GM12878 (cell line): Measurements from ENCODE around the gene SLC35F3. TPM values are rescaled to one million over a fixed set of nuclear protein-coding genes. Genes with fewer than 3 reads are reported as not detected.
A peak's percentile ranks its signal among the peaks of the same experiment; 100 is the strongest.

ENCODE experiments used
- ATAC-seq: fragments of 200-7000 bp; cut with Tn5 transposase; 3 replicates; pipeline ENCODE4 v1.9.1; 2020; ENCODE audit warnings: mild to moderate bottlenecking, moderate library complexity
- BruUV-seq: library from RNA; stranded (reverse); fragments of 400-500 nt; replicated peaks from 2 replicates; lab custom pipeline; 2021; lab: Mats Ljungman, UMichigan
- CTCF ChIA-PET: fragments of 300-600 bp; sonication (Branson Sonifier 250); formaldehyde crosslinking; extraction: SDS; loops from one replicate; lab custom pipeline; 2021; ENCODE audit warnings: inconsistent platforms; lab: Yijun Ruan, JAX
- POLR2A ChIA-PET: fragments of 350-600 bp; formaldehyde crosslinking; extraction: SDS; loops from one replicate; lab custom pipeline; 2021; ENCODE audit warnings: inconsistent platforms; lab: Charles Lee
- RAD21 ChIA-PET: fragments of 300-600 bp; sonication (Branson Sonifier 250); formaldehyde crosslinking; loops from one replicate; lab custom pipeline; 2023; ENCODE audit warnings: antibody characterized with exemption; ENCODE audit not compliant: unreplicated experiment; lab: Charles Lee
- SMC1A ChIA-PET: fragments of 300-600 bp; sonication (Branson Sonifier 250); formaldehyde crosslinking; loops from one replicate; lab custom pipeline; 2023; ENCODE audit not compliant: unreplicated experiment, uncharacterized antibody; lab: Charles Lee
- DNase-seq: peaks from one replicate; pipeline ENCODE4 v3.0.0-alpha.2; 2011; ENCODE audit warnings: low read depth, low spot score
- FAIRE-seq: peaks from 3 replicates; lab custom pipeline; 2011; peaks lifted over from hg19 to GRCh38; lab: Jason Lieb, UNC
- H2AFZ ChIP-seq: 2 replicates; pipeline ENCODE4 v1.6.0; 2011; ENCODE audit warnings: low read depth, low read length, control low read depth; ENCODE audit not compliant: control insufficient read depth
- H3K27ac ChIP-seq: 2 replicates; pipeline ENCODE4 v1.5.1; 2011; ENCODE audit warnings: control low read depth; ENCODE audit not compliant: control insufficient read depth, insufficient read depth
- H3K27me3 ChIP-seq, 2 experiments: replicated peaks in 1 of 2; 2 replicates each; pipeline versions ENCODE4 v1.6.0 to v1.6.1; 2011; ENCODE audit warnings: low read length in 1 of 2; ENCODE audit not compliant: control insufficient read depth in 2 of 2, insufficient read depth in 2 of 2
- H3K36me3 ChIP-seq, 2 experiments: 2 replicates each; pipeline ENCODE4 v1.5.1; 2011; ENCODE audit warnings: low read length in 1 of 2; ENCODE audit not compliant: control insufficient read depth in 2 of 2, insufficient read depth in 2 of 2
- H3K4me1 ChIP-seq: 2 replicates; pipeline ENCODE4 v1.6.1; 2011; ENCODE audit warnings: mild to moderate bottlenecking, low read length, moderate library complexity, mixed read lengths; ENCODE audit not compliant: control insufficient read depth, insufficient read depth
- H3K4me2 ChIP-seq: 2 replicates; pipeline ENCODE4 v1.6.0; 2011; ENCODE audit warnings: control low read depth; ENCODE audit not compliant: control insufficient read depth, insufficient read depth
- H3K4me3 ChIP-seq: fragments of 200-600 bp; sonication (generic); 2 replicates; pipeline ENCODE4 v1.5.1; 2016
- H3K79me2 ChIP-seq: 2 replicates; pipeline ENCODE4 v1.6.0; 2011; ENCODE audit warnings: low read length; ENCODE audit not compliant: control insufficient read depth, insufficient read depth
- H3K9ac ChIP-seq: 2 replicates; pipeline ENCODE4 v1.8.0; 2011; ENCODE audit warnings: low read length, control low read depth, mixed read lengths; ENCODE audit not compliant: control insufficient read depth, insufficient read depth
- H3K9me3 ChIP-seq: replicated peaks from 3 replicates; pipeline ENCODE4 v1.5.1; 2011; ENCODE audit warnings: mild to moderate bottlenecking, low read length; ENCODE audit not compliant: control insufficient read depth, insufficient read depth
- H4K20me1 ChIP-seq: 2 replicates; pipeline ENCODE4 v1.6.0; 2011; ENCODE audit not compliant: control insufficient read depth, insufficient read depth
- BMI1 ChIP-seq: fragments of 450-650 bp; IDR thresholded peaks from 2 replicates; pipeline ENCODE4 v1.6.1; 2016; ENCODE audit warnings: mild to moderate bottlenecking, moderate library complexity, borderline replicate concordance
- HCFC1 ChIP-seq: fragments of 150-350 bp; IDR thresholded peaks from 2 replicates; pipeline ENCODE4 v1.6.1; 2014; ENCODE audit warnings: low read length
- JUND ChIP-seq: IDR thresholded peaks from 2 replicates; pipeline ENCODE4 v1.6.1; 2012; ENCODE audit warnings: low read depth, mild to moderate bottlenecking, low read length, improper control_type of control experiment, moderate library complexity
- NR2C1 ChIP-seq: fragments of 450-650 bp; IDR thresholded peaks from 2 replicates; pipeline ENCODE4 v1.6.1; 2017; ENCODE audit warnings: antibody characterized with exemption, mild to moderate bottlenecking, moderate library complexity
- NRF1 ChIP-seq: conservative IDR thresholded peaks from 2 replicates; pipeline ENCODE4 v1.6.1; 2011; ENCODE audit warnings: mild to moderate bottlenecking, low read depth, low read length, improper control_type of control experiment
- RAD51 ChIP-seq: fragments of 450-650 bp; IDR thresholded peaks from 2 replicates; pipeline ENCODE4 v1.6.1; 2016; ENCODE audit warnings: moderate library complexity, mild to moderate bottlenecking, inconsistent platforms
- TCF7 ChIP-seq: IDR thresholded peaks from 2 replicates; pipeline ENCODE4 v1.6.1; 2014; ENCODE audit warnings: antibody characterized with exemption, borderline replicate concordance
- ZNF274 ChIP-seq: IDR thresholded peaks from one replicate; pipeline ENCODE4 v1.8.0; 2011; ENCODE audit not compliant: insufficient read length, insufficient read depth
- whole genome bisulfite sequencing: methylation state at CpG from one replicate; pipeline ENCODE4 v1.1.6; 2016; ENCODE audit warnings: low lambda C conversion rate; ENCODE audit not compliant: insufficient replicate concordance, insufficient coverage; ENCODE audit errors: missing lambda C conversion rate; 5-methylcytosine and 5-hydroxymethylcytosine counted together
- in situ Hi-C: fragments of 300-500 bp; cut with MboI; formaldehyde crosslinking; loops from 9 replicates; pipeline ENCODE4 v1.14.3; 2018; ENCODE audit warnings: mixed read lengths
- intact Hi-C: fragments of 100-400 bp; cut with micrococcal nuclease; formaldehyde crosslinking; loops from one replicate; pipeline ENCODE4 v1.14.2; 2022; ENCODE audit not compliant: unreplicated experiment
- polyA plus RNA-seq, 11 experiments: library from polyadenylated mRNA; depleted of rRNA in 4 of 11; unstranded in 6 of 11; stranded (reverse) in 5 of 11; fragments of >200 nt; fragmentation: Nextera tagmentation in 4 of 11; fragmentation: Illumina TruSeq in 1 of 11; extraction: Ambion mirVana in 4 of 11; extraction: Trizol in 1 of 11; gene quantifications; 1 replicate in 1 of 11; 2 replicates in 10 of 11; pipeline versions ENCODE4 v1.2.1 to v1.2.3, GENCODE V29; 2011 to 2016; ENCODE audit warnings: inconsistent platforms in 2 of 11, missing spikeins in 2 of 11, low read depth in 1 of 11
- total RNA-seq, 4 experiments: library from RNA; depleted of rRNA in 3 of 4; stranded (reverse); fragments of >200 nt in 3 of 4; fragmentation: Illumina TruSeq in 1 of 4; extraction: Trizol in 1 of 4; gene quantifications; 2 replicates each; pipeline versions ENCODE4 v1.2.1 to v1.2.3, GENCODE V29; 2013 to 2021
- TF ChIP-seq, protein P1 (sequence below): fragments of 450-650 bp; IDR thresholded peaks from 2 replicates; pipeline ENCODE4 v1.6.1; 2018; ENCODE audit warnings: mild to moderate bottlenecking, low read depth, moderate library complexity; ENCODE audit not compliant: partially characterized antibody
- TF ChIP-seq, protein P2 (sequence below): fragments of 450-650 bp; IDR thresholded peaks from 2 replicates; pipeline ENCODE4 v1.6.1; 2017; ENCODE audit warnings: antibody characterized with exemption, mild to moderate bottlenecking, moderate library complexity
- TF ChIP-seq, protein P3 (sequence below): fragments of 450-650 bp; formaldehyde crosslinking; IDR thresholded peaks from 2 replicates; pipeline ENCODE4 v1.4.0; 2022; ENCODE audit warnings: mild to moderate bottlenecking, moderate library complexity
- TF ChIP-seq, protein P4 (sequence below): IDR thresholded peaks from 2 replicates; pipeline ENCODE4 v1.6.1; 2011; ENCODE audit warnings: borderline replicate concordance, low read depth, mild to moderate bottlenecking, moderate library complexity, mixed read lengths, low read length; ENCODE audit not compliant: insufficient read depth; ENCODE audit errors: extremely low read length

The SLC35F3 gene
- total and polyA plus RNA-seq, 10 of the 15 experiments (the other 5 are each of a cell fraction or from before 2014, with no cell fraction given) = 1.0 to 8.6 (median 5.7) TPM

DNA sequence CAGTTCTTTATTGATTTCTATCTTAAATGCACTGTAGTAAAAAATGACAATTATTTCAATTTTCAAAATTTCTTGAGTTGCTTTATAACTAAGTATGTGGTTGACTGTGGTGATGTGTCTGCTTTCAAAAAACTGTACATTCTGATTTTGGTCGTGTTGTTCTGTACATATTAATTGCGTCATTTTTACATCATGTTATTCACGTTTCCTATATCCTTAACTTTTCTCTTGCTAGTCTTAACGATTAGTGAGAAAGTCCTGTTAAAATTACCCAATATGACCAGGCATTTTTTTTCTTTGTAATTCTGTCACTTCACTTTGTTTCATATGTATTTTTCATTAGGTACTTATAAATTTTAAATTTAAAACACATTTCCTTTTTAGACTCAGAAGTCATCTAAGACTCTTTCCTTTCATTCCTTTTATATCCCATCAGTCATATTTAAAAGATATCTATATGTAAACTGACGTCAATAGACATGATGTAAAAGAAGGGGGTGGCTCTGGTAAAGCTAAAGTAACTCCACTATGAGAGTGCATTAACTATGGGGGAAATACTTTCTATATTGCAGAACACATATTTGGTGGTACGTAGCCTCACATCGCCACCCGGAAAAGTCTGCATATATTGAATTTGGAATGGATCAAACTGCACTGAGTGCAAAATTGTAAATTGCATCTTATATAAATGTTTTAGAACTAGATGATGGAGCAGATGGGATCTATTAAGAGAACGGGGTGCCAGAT is 467.7 kb downstream of the SLC35F3 start:
- Histone ChIP-seq H3K79me2 (peaks cover 27% of the 10 kb centered on the region), H2AFZ (no peak overlapping the region; the same call in 1 of the 2 replicates), H3K36me3 (peaks cover 0 to 7% of the 10 kb centered on the region in 2 experiments; a peak in 3 of 4 replicates), H3K27ac (peak overlapping the region; percentile 95), H3K9ac (peak overlapping the region; percentile 97), H3K4me3 (peak overlapping the region; percentile 86), H3K4me2 (peak overlapping the region; percentile 82), H3K9me3 (no peaks in the 10 kb centered on the region), H4K20me1 (no peaks in the 10 kb centered on the region), H3K4me1 (peaks cover 6% of the 10 kb centered on the region; the same call in 1 of the 2 replicates), H3K27me3 (no peaks in the 10 kb centered on the region; a peak in 1 of 4 replicates)
- intact Hi-C loops (loop anchor here (2.0 to 10.0 kb wide), 3 partner anchors 27 to 233 kb away; no protein-coding TSS in a partner anchor), in situ Hi-C loops (no loop called here)
- SMC1A ChIA-PET = interaction anchor here (1.0 to 4.1 kb wide), 5 partner anchors 10 to 106 kb away, joined by 3 to 30 read pairs (median 4); partner anchors contain the start of gene TARBP1
- BruUV-seq = no TSS peak
- FAIRE-seq (no peak), DNase-seq (no peak), ATAC-seq (no peak)
- CTCF ChIA-PET = interaction anchor here (1.0 to 2.9 kb wide), 4 partner anchors 10 to 106 kb away, joined by 3 to 11 read pairs (median 3); no protein-coding TSS in a partner anchor
- 63% methylated on average over 9 of the region's 9 CpGs for WGBS
- POLR2A ChIA-PET = interaction anchor here (0.8 to 2.6 kb wide), 5 partner anchors 8 to 123 kb away, joined by 3 to 16 read pairs (median 4); no protein-coding TSS in a partner anchor
- RAD21 ChIA-PET = interaction anchor here (0.6 to 1.8 kb wide), 5 partner anchors 16 to 112 kb away, joined by 3 to 5 read pairs (median 4); no protein-coding TSS in a partner anchor
- TF ChIP-seq NR2C1 (no peak), ZNF274 (no peak), TCF7 (no peak), RAD51 (no peak), BMI1 (no peak), HCFC1 (no peak), NRF1 (no peak), JUND (no peak)
- TF ChIP-seq, protein P1, sequence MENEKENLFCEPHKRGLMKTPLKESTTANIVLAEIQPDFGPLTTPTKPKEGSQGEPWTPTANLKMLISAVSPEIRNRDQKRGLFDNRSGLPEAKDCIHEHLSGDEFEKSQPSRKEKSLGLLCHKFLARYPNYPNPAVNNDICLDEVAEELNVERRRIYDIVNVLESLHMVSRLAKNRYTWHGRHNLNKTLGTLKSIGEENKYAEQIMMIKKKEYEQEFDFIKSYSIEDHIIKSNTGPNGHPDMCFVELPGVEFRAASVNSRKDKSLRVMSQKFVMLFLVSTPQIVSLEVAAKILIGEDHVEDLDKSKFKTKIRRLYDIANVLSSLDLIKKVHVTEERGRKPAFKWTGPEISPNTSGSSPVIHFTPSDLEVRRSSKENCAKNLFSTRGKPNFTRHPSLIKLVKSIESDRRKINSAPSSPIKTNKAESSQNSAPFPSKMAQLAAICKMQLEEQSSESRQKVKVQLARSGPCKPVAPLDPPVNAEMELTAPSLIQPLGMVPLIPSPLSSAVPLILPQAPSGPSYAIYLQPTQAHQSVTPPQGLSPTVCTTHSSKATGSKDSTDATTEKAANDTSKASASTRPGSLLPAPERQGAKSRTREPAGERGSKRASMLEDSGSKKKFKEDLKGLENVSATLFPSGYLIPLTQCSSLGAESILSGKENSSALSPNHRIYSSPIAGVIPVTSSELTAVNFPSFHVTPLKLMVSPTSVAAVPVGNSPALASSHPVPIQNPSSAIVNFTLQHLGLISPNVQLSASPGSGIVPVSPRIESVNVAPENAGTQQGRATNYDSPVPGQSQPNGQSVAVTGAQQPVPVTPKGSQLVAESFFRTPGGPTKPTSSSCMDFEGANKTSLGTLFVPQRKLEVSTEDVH = no peak
- TF ChIP-seq, protein P2, sequence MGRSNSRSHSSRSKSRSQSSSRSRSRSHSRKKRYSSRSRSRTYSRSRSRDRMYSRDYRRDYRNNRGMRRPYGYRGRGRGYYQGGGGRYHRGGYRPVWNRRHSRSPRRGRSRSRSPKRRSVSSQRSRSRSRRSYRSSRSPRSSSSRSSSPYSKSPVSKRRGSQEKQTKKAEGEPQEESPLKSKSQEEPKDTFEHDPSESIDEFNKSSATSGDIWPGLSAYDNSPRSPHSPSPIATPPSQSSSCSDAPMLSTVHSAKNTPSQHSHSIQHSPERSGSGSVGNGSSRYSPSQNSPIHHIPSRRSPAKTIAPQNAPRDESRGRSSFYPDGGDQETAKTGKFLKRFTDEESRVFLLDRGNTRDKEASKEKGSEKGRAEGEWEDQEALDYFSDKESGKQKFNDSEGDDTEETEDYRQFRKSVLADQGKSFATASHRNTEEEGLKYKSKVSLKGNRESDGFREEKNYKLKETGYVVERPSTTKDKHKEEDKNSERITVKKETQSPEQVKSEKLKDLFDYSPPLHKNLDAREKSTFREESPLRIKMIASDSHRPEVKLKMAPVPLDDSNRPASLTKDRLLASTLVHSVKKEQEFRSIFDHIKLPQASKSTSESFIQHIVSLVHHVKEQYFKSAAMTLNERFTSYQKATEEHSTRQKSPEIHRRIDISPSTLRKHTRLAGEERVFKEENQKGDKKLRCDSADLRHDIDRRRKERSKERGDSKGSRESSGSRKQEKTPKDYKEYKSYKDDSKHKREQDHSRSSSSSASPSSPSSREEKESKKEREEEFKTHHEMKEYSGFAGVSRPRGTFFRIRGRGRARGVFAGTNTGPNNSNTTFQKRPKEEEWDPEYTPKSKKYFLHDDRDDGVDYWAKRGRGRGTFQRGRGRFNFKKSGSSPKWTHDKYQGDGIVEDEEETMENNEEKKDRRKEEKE = no peak
- TF ChIP-seq, protein P3, sequence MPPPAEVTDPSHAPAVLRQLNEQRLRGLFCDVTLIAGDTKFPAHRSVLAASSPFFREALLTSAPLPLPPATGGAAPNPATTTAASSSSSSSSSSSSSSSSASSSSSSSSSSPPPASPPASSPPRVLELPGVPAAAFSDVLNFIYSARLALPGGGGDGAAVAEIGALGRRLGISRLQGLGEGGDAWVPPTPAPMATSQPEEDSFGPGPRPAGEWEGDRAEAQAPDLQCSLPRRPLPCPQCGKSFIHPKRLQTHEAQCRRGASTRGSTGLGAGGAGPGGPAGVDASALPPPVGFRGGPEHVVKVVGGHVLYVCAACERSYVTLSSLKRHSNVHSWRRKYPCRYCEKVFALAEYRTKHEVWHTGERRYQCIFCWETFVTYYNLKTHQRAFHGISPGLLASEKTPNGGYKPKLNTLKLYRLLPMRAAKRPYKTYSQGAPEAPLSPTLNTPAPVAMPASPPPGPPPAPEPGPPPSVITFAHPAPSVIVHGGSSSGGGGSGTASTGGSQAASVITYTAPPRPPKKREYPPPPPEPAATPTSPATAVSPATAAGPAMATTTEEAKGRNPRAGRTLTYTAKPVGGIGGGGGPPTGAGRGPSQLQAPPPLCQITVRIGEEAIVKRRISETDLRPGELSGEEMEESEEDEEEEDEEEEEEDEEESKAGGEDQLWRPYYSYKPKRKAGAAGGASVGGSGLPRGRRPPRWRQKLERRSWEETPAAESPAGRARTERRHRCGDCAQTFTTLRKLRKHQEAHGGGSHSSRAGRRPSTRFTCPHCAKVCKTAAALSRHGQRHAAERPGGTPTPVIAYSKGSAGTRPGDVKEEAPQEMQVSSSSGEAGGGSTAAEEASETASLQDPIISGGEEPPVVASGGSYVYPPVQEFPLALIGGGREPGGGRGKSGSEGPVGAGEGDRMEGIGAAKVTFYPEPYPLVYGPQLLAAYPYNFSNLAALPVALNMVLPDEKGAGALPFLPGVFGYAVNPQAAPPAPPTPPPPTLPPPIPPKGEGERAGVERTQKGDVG = no peak
- TF ChIP-seq, protein P4, sequence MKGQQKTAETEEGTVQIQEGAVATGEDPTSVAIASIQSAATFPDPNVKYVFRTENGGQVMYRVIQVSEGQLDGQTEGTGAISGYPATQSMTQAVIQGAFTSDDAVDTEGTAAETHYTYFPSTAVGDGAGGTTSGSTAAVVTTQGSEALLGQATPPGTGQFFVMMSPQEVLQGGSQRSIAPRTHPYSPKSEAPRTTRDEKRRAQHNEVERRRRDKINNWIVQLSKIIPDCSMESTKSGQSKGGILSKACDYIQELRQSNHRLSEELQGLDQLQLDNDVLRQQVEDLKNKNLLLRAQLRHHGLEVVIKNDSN = no peak
